HG03060 (cell line): ENCODE data around the gene BRI3BP.
"Not testable (repeated sequence)": the region's sequence is repeated elsewhere in the genome, so short reads cannot be mapped to it uniquely, and the experiment has no call there.

ENCODE experiments used
- ATAC-seq: cut with Tn5 transposase; IDR thresholded peaks from one replicate; pipeline ENCODE4 v1.9.1; 2021; ENCODE audit warnings: low read depth, moderate number of reproducible peaks; ENCODE audit not compliant: unreplicated experiment

Gene BRI3BP

DNA sequence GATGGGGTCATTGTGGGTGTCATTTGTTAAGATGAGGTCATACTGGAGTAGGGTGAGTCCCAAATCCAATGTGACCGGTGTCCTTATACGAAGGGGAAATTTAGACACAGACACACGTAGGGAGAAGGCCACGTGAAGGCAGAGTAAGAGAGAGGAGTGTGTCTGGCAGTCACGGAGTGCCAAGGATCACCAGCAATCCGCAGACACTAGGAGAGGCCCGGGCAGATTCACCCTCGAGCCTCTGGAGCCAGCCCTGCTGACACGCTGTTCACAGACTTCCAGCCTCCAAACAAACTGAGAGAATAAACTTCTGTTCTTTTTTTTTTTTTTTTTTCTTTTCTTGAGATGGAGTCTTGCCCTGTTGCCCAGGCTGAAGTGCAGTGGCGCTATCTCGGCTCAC, 24.9 kb downstream of the BRI3BP start:
- ATAC-seq = no peak

DNA sequence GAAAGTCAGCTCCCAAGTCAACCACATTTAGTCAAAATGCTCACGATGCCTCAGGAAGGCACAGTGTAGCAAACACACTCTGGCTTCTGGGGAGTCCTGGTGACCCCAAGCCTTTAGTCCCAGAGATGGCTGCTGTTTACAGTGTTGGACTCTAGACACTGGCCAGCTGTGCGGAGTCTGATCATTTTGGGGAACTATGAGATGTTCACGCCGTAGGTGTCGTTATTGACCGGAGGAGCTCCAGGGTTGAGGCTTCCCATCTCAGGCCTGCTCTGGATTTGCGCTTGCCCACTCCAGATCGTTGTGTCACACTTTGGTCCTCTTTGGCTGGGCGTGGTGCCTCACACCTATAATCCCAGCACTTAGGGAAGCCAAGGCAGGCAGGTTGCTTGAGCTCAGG, 27.7 kb downstream of the BRI3BP start:
- ATAC-seq = no peak

DNA sequence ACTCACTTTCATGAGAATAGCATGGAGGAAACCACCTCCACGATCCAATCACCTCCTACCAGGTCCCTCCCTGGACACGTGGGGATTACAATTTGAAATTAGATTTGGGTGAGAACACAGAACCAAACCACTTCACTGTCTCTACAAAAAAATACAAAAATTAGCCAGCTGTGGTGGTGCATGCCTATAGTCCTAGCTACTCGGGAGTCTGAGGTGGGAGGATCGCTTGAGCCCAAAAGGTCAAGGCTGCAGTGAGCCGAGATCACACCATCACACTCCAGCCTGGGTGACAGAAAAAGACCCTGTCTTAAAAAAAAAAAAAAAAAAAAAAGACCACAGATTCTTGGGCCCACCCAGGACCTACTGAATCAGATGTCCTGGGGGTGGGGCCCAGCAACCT, 28.3 kb downstream of the BRI3BP start:
- ATAC-seq = no peak

- no peak for ATAC-seq
Observed at GRCh38 chr12:125023065-125023464, 29.6 kb downstream of the BRI3BP start.

DNA sequence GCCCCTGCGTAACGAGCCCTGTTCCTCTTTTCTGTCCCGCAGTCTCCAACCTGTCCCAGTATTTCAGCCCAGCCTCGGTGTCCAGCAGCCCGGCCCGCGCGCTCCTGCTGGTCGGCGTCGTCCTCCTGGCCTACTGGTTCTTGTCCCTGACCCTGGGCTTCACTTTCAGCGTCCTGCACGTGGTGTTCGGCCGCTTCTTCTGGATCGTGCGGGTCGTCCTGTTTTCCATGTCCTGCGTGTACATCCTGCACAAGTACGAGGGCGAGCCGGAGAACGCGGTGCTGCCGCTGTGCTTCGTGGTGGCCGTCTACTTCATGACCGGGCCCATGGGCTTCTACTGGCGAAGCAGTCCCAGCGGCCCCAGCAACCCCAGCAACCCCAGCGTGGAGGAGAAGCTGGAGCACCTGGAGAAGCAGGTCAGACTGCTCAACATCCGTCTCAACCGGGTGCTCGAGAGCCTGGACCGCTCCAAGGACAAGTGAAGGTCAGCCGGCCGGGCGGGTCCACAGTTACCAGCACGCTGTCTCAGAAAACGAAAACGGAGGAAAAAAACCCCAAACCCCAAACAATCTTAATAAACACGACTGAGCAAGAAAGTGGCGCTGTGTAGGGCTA, 31.6 kb downstream of the BRI3BP start:
- ATAC-seq = no peak

GRCh38 chr12:125025606-125026235, 32.3 kb downstream of the BRI3BP start:
- ATAC-seq = no peak

DNA sequence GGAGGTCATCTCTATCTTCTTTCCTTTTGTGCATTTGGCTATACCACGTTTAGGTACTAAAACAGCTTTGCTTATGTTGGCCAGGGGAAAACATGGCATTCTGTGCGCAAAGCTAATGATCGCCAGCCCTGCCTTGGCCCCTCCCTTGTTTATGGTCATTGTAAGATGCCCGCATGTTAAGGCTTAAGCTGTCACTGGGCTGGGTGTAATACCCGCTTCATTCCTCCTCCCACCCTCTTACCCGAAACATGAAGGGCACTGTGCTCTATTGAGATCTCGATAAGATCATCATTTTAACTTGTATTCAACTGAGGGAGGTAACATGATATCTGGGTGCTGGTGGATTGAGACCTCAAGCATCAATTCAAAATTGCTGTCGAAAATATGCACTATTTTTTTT, 34.7 kb downstream of the BRI3BP start:
- no peak for ATAC-seq

DNA sequence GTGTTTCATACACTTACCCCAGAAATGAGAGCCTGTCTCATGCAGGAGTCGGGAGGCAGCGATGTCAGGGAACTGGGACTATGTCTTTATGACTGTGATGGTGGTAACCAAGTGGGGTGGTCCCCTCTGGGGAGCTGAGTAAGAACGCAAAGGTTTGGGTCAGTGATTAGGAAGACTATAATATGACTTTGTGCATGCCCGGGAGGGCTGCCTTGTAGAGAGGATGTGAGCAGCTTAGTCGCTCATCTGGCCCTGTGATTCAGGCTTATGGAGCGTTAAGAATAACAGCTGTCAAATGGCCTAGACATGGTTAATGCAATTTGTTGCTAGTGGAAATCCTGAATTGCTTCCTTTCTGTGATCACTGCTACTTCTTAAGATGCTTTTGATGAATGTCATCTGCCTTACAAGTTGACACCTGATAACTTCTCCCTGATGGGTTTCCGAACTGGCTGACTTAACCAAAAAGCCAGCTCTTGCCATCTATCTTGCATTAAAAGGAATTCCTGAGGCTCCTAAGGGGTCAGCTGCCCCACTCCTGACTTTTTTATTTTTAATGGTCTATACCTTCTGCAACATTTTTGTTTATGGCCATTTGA, 36.4 kb downstream of the BRI3BP start:
- no peak for ATAC-seq

- not testable (repeated sequence) for ATAC-seq
Observed at GRCh38 chr12:125031471-125031870, 38.0 kb downstream of the BRI3BP start.

GRCh38 chr12:125032466-125033152, 39.2 kb downstream of the BRI3BP start:
- ATAC-seq = no peak

- ATAC-seq = no peak
Observed at GRCh38 chr12:125033288-125033687, 39.8 kb downstream of the BRI3BP start.

DNA sequence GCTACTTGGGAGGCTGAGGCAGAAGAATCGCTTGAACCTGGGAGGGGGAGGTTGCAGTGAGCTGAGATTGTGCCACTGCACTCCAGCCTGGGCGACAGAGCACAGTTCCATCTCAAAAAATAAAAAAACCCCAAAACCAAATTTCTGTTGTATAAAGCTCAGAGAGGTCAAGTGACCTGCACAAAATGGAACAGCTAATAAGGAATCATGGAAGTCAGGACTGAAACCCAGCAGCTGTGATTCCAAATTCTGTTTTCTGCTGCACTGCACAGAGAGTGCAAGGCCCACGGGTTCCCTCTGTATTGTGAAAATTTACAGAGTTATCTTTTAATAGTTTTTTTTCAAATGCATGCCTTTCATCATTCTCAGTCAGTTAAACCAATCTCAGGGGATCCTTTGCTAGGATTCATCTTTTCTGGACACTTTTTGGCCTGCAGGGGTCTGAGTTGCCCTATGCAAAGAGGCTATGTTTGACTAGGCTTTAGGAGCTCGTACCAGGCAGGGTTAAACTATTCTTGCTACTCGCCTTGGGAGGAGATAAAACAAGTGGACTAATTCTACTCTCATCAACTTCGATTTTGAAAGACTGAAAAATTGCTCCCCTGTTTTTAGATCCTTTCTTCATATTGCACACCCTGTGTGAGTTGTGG, 45.7 kb downstream of the BRI3BP start:
- ATAC-seq = no peak

GRCh38 chr12:125049093-125049458, 55.6 kb downstream of the BRI3BP start:
- ATAC-seq = no peak

- ATAC-seq = no peak
Observed at GRCh38 chr12:125050446-125050845, 57.0 kb downstream of the BRI3BP start.

- ATAC-seq = no peak
Observed at GRCh38 chr12:125050868-125051267, 57.4 kb downstream of the BRI3BP start.

DNA sequence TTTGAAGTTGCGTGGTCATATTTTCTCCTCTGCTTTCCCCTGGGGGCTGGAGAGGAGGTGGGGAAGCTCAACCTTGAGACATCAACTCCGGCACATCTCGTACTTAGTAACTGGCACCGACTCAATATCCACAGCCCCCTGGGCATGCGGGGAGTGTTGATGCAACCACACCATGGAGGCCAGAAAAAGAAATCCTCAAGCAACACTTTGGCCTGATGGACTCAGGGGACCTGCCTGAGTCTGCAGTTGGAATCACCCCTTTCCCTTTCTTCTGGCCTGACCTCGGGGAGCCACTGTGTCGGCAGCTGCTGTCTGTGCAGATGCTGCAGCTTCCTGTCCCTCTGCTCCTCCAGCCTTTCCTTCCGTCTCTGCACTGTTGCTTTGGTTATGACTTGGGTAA, 60.4 kb downstream of the BRI3BP start:
- no peak for ATAC-seq

- no peak for ATAC-seq
Observed at GRCh38 chr12:125055591-125055990, 62.1 kb downstream of the BRI3BP start.

- no peak for ATAC-seq
Observed at GRCh38 chr12:125056306-125056705, 62.9 kb downstream of the BRI3BP start.

- ATAC-seq = no peak
Observed at GRCh38 chr12:125057708-125058107, 64.3 kb downstream of the BRI3BP start.

DNA sequence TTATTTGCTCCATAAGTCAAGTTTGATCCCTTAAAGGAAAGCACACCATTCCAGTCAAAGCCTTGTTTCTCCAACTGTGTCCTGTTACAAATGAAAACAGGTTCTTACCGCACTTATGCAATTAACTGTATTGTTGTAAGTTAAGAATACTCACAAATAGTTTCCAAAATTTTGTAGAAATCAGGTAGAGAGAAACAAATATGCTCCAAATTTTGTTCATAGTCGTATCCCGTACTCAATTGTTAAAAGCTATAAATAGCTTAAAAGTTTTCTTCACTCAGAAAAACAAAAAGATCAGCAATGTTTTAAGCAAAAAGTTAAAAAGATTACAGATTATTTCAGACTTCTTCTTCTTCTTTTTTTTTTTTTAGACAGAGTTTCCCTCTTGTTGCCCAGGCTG, 67.8 kb downstream of the BRI3BP start:
- ATAC-seq = no peak

- ATAC-seq = not testable (repeated sequence)
Observed at GRCh38 chr12:125063522-125063921, 70.1 kb downstream of the BRI3BP start.
